Erythroblast (primary cell): ENCODE results near the gene PMEL.

Experiments
- GATA1 ChIP-seq: IDR thresholded peaks from 2 replicates; pipeline ENCODE4 v1.6.1; 2011; ENCODE audit warnings: low read depth, mild to moderate bottlenecking, control low read depth, low read length, moderate library complexity
- POLR2A ChIP-seq: IDR thresholded peaks from 2 replicates; pipeline ENCODE4 v1.6.1; 2011; ENCODE audit warnings: mild to moderate bottlenecking, low read length

GRCh38 chr12:55933799-55934742 lies 31.8 kb downstream of the PMEL start:
- TF ChIP-seq POLR2A: no peak
- no peak for TF ChIP-seq GATA1
